ENCODE data around the gene TRIM2.
"Not testable (repeated sequence)": the region's sequence is repeated elsewhere in the genome, so short reads cannot be mapped to it uniquely, and the experiment has no call there.

Gene TRIM2

GRCh38 chr4:153189016-153189801, 15.0 kb upstream of the TRIM2 start:
- no peak for DNase-seq (ENCODE audit: low spot score)

- DNase-seq (ENCODE audit: low spot score) = no peak
Observed at GRCh38 chr4:153191795-153192363, 12.4 kb upstream of the TRIM2 start.

- no peak for DNase-seq (ENCODE audit: low spot score)
Observed at GRCh38 chr4:153197301-153197700, 6.9 kb upstream of the TRIM2 start.

GRCh38 chr4:153198719-153199118, 5.5 kb upstream of the TRIM2 start:
- DNase-seq (ENCODE audit: low spot score) = no peak

- DNase-seq (ENCODE audit: low spot score) = not testable (repeated sequence)
Observed at GRCh38 chr4:153203746-153204145, 497 bp upstream of the TRIM2 start.

- DNase-seq (ENCODE audit: low spot score) = no peak
Observed at GRCh38 chr4:153204728-153205648, 745 bp downstream of the TRIM2 start.

GRCh38 chr4:153205757-153206156, 1.5 kb downstream of the TRIM2 start:
- peak; percentile 43 for DNase-seq (ENCODE audit: low spot score)

- peak; percentile 54 for DNase-seq (ENCODE audit: low spot score)
Observed at GRCh38 chr4:153206534-153206933, 2.3 kb downstream of the TRIM2 start.

GRCh38 chr4:153207027-153207426, 2.8 kb downstream of the TRIM2 start:
- DNase-seq (ENCODE audit: low spot score) = no peak

GRCh38 chr4:153207567-153207966, 3.3 kb downstream of the TRIM2 start:
- peak; percentile 45 for DNase-seq (ENCODE audit: low spot score)

GRCh38 chr4:153209410-153209809, 5.2 kb downstream of the TRIM2 start:
- no peak for DNase-seq (ENCODE audit: low spot score)

GRCh38 chr4:153210727-153211126, 6.5 kb downstream of the TRIM2 start:
- no peak for DNase-seq (ENCODE audit: low spot score)

GRCh38 chr4:153211986-153212728, 7.9 kb downstream of the TRIM2 start:
- DNase-seq (ENCODE audit: low spot score) = no peak

GRCh38 chr4:153212736-153213135, 8.5 kb downstream of the TRIM2 start:
- DNase-seq (ENCODE audit: low spot score) = no peak

- no peak for DNase-seq (ENCODE audit: low spot score)
Observed at GRCh38 chr4:153215921-153216320, 11.7 kb downstream of the TRIM2 start.

- DNase-seq (ENCODE audit: low spot score) = no peak
Observed at GRCh38 chr4:153216546-153216945, 12.3 kb downstream of the TRIM2 start.

- no peak for DNase-seq (ENCODE audit: low spot score)
Observed at GRCh38 chr4:153217440-153217839, 13.2 kb downstream of the TRIM2 start.

- DNase-seq (ENCODE audit: low spot score) = no peak
Observed at GRCh38 chr4:153218961-153219360, 14.7 kb downstream of the TRIM2 start.

GRCh38 chr4:153220682-153221395, 16.6 kb downstream of the TRIM2 start:
- no peak for DNase-seq (ENCODE audit: low spot score)

- DNase-seq (ENCODE audit: low spot score) = peak; percentile 83
Observed at GRCh38 chr4:153221783-153222706, 17.8 kb downstream of the TRIM2 start.
